ENCODE results near the gene EIF4E. TPM values are rescaled to one million over a fixed set of nuclear protein-coding genes. Genes with fewer than 3 reads are reported as not detected.

Gene EIF4E
- total and polyA plus RNA-seq, 2 of the 4 experiments (the other 2 are of a cell fraction) = 80.4 to 113 TPM

DNA sequence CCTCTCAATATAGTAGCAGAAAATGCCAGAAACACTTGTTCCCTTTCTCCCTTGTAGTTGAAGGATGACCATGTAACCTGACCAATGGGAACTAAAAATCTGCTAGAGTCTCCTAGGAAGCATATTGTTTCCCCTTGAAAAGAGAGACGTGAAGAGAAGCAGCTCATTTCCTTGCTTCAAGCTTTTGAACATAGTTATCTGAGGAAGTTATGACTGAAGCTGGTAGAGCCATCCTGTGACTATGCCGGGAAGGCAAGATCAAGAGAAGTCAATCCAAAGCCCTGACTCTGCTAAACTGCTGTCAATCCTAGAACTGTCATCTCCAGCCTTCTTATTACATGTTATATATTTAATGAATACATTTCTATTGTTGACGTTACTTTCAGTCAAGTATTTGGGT is 66.6 kb downstream of the EIF4E start:
- H2AK9ac ChIP-seq (replicated peaks; ENCODE audit: low read depth, low read length, poor library complexity) = no peak overlapping the region
- no peaks in the 10 kb centered on the region for H3K79me1 ChIP-seq (ENCODE audit: low read depth in 1 of 2, low read length in 2 of 2)
- no TSS peak for BruUV-seq (replicated peaks)
- no peak overlapping the region for H3K4me3 ChIP-seq (ENCODE audit: insufficient read depth, low read depth, low read length)
- H4K8ac ChIP-seq (ENCODE audit: low read depth in 2 of 2, low read length in 2 of 2) = no peak overlapping the region
- H3K9ac ChIP-seq (ENCODE audit: low read depth, low read length) = no peak overlapping the region
- ATAC-seq (ENCODE audit: low read depth) (no peak), DNase-seq (no peak)
- no peaks in the 10 kb centered on the region for H3K9me3 ChIP-seq (ENCODE audit: control insufficient read depth, insufficient read depth, low read length)
- H3K4me2 ChIP-seq (ENCODE audit: low read depth, low read length) = no peak overlapping the region
- no peak overlapping the region for H2BK20ac ChIP-seq (ENCODE audit: low read depth, low read length)
- no peaks in the 10 kb centered on the region for H4K20me1 ChIP-seq (ENCODE audit: insufficient read depth, low read length)
- H3K4ac ChIP-seq (ENCODE audit: low read depth, low read length) = no peak overlapping the region
- H2BK15ac ChIP-seq (ENCODE audit: low read depth, low read length) = no peak overlapping the region
- no peak overlapping the region for H3K56ac ChIP-seq (ENCODE audit: extremely low read depth, insufficient read depth, low read length)
- CTCF ChIA-PET = no interaction called here
- POLR2A ChIA-PET (ENCODE audit: unreplicated experiment) = no interaction called here
- dilution Hi-C loops (cut with HindIII; ENCODE audit: low sequenced_read_pairs, unreplicated experiment) = no loop called here
- TF ChIP-seq RFX5 (IDR thresholded peaks at IDR 0.05; ENCODE audit: low read depth, low read length) = no peak
- no peak for TF ChIP-seq CHD1 (IDR thresholded peaks at IDR 0.05; ENCODE audit: low read depth, low read length)
- no peak for TF ChIP-seq RCOR1 (IDR thresholded peaks at IDR 0.05; ENCODE audit: insufficient replicate concordance, low read length)
- TF ChIP-seq, protein P1, sequence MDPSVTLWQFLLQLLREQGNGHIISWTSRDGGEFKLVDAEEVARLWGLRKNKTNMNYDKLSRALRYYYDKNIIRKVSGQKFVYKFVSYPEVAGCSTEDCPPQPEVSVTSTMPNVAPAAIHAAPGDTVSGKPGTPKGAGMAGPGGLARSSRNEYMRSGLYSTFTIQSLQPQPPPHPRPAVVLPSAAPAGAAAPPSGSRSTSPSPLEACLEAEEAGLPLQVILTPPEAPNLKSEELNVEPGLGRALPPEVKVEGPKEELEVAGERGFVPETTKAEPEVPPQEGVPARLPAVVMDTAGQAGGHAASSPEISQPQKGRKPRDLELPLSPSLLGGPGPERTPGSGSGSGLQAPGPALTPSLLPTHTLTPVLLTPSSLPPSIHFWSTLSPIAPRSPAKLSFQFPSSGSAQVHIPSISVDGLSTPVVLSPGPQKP (IDR thresholded peaks at IDR 0.05; ENCODE audit: borderline replicate concordance, low read depth, low read length) = no peak
- no peak for TF ChIP-seq MAFK (IDR thresholded peaks at IDR 0.05; ENCODE audit: low read depth, low read length)
- TF ChIP-seq, protein P2, sequence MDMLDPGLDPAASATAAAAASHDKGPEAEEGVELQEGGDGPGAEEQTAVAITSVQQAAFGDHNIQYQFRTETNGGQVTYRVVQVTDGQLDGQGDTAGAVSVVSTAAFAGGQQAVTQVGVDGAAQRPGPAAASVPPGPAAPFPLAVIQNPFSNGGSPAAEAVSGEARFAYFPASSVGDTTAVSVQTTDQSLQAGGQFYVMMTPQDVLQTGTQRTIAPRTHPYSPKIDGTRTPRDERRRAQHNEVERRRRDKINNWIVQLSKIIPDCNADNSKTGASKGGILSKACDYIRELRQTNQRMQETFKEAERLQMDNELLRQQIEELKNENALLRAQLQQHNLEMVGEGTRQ (IDR thresholded peaks at IDR 0.05; ENCODE audit: low read depth, low read length) = no peak
- TF ChIP-seq FOS (IDR thresholded peaks at IDR 0.05; ENCODE audit: low read depth, low read length) = no peak
- TF ChIP-seq RAD21 (IDR thresholded peaks at IDR 0.05; ENCODE audit: low read length) = no peak
- TF ChIP-seq MAZ (IDR thresholded peaks at IDR 0.05; ENCODE audit: borderline replicate concordance, low read depth, low read length) = no peak
- TF ChIP-seq MXI1 (IDR thresholded peaks at IDR 0.05; ENCODE audit: borderline replicate concordance, low read depth, low read length) = no peak
- no peak for TF ChIP-seq SMC3 (IDR thresholded peaks at IDR 0.05; ENCODE audit: low read depth, low read length)
- TF ChIP-seq, protein P3, sequence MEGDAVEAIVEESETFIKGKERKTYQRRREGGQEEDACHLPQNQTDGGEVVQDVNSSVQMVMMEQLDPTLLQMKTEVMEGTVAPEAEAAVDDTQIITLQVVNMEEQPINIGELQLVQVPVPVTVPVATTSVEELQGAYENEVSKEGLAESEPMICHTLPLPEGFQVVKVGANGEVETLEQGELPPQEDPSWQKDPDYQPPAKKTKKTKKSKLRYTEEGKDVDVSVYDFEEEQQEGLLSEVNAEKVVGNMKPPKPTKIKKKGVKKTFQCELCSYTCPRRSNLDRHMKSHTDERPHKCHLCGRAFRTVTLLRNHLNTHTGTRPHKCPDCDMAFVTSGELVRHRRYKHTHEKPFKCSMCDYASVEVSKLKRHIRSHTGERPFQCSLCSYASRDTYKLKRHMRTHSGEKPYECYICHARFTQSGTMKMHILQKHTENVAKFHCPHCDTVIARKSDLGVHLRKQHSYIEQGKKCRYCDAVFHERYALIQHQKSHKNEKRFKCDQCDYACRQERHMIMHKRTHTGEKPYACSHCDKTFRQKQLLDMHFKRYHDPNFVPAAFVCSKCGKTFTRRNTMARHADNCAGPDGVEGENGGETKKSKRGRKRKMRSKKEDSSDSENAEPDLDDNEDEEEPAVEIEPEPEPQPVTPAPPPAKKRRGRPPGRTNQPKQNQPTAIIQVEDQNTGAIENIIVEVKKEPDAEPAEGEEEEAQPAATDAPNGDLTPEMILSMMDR (conservative IDR thresholded peaks at IDR 0.05; ENCODE audit: low read depth, low read length) = no peak
- TF ChIP-seq CEBPB (IDR thresholded peaks at IDR 0.05; ENCODE audit: low read depth, low read length) = no peak
- no CpG with 5 or more reads among the region's 3 CpGs for WGBS, 2 experiments (ENCODE audit: extremely low coverage in 2 of 2, insufficient read length in 1 of 2)
- no peak overlapping the region for H2BK120ac ChIP-seq (ENCODE audit: low read depth, low read length)
- no peak overlapping the region for H4K91ac ChIP-seq (ENCODE audit: insufficient read depth, low read depth, low read length)
- H2BK5ac ChIP-seq (ENCODE audit: low read depth, low read length, poor library complexity, severe bottlenecking) = no peak overlapping the region
- H3K9me1 ChIP-seq (ENCODE audit: insufficient read depth, low read length) = no peaks in the 10 kb centered on the region
- in situ Hi-C loops (cut with MboI; ENCODE audit: low sequenced_read_pairs) = no loop called here
- no peaks in the 10 kb centered on the region for H3K36me3 ChIP-seq (ENCODE audit: control insufficient read depth, insufficient read depth, low read length)
- no peak overlapping the region for H2AK5ac ChIP-seq (ENCODE audit: low read depth, low read length)
- no peak overlapping the region for H3K27ac ChIP-seq (ENCODE audit: insufficient read depth, low read length)
- H4K5ac ChIP-seq (ENCODE audit: low read depth, low read length) = no peak overlapping the region
- H3K27me3 ChIP-seq (ENCODE audit: control insufficient read depth, insufficient read depth, low read length) = no peaks in the 10 kb centered on the region
- no peak overlapping the region for H3K18ac ChIP-seq (ENCODE audit: low read depth, low read length)
- intact Hi-C loops (cut with micrococcal nuclease) = no loop called here
- no peak overlapping the region for H3K14ac ChIP-seq (replicated peaks; ENCODE audit: low read depth, low read length)
- no peak overlapping the region for H3K23ac ChIP-seq (ENCODE audit: low read depth, low read length)
- no peak overlapping the region for H2AFZ ChIP-seq (replicated peaks; ENCODE audit: low read length, poor library complexity)
- no peaks in the 10 kb centered on the region for H3K4me1 ChIP-seq (ENCODE audit: control insufficient read depth, insufficient read depth, low read length)

All from IMR-90 (cell line).